ENCODE measurements around the gene GRM1.

DNA sequence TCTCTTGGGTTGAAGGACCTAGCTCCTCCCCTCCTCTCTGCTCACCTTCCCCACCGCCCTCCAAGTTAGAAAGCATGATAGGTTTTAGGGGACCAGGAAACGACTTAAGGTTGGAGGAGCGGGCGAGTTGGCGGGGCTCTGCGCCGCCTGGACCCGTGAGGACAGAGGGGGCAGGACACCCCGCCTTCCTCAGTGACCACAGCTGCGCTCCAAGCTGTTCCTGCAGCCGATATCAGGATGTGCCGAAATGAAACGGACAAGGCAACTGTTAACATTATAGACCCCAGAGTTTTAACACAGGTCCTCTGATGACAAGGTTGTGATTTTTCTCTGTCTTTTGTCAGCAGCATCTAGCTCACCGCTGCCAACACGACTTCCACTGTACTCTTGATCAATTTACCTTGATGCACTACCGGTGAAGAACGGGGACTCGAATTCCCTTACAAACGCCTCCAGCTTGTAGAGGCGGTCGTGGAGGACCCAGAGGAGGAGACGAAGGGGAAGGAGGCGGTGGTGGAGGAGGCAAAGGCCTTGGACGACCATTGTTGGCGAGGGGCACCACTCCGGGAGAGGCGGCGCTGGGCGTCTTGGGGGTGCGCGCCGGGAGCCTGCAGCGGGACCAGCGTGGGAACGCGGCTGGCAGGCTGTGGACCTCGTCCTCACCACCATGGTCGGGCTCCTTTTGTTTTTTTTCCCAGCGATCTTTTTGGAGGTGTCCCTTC is at the start of gene GRM1:
- TF ChIP-seq CTCF (IDR thresholded peaks at IDR 0.05): no peak
- TF ChIP-seq POLR2A (IDR thresholded peaks at IDR 0.05): no peak
